Stimulated activated CD4-positive, alpha-beta T cell treated with anti-CD3 and anti-CD28 coated beads, Interleukin-1b, Interleukin-23, amount 100 ng/mL, for 24 hours (primary cell): ENCODE data around the gene LMNTD1.
A peak's percentile ranks its signal among the peaks of the same experiment; 100 is the strongest.
"Not testable (repeated sequence)": the region's sequence is repeated elsewhere in the genome, so short reads cannot be mapped to it uniquely, and the experiment has no call there.

Experiments
- DNase-seq, 4 experiments: peaks; one replicate each; pipeline ENCODE4 v3.0.0-alpha.2; 2020; ENCODE audit warnings: low read depth in 4 of 4, low spot score in 1 of 4

Gene LMNTD1

DNA sequence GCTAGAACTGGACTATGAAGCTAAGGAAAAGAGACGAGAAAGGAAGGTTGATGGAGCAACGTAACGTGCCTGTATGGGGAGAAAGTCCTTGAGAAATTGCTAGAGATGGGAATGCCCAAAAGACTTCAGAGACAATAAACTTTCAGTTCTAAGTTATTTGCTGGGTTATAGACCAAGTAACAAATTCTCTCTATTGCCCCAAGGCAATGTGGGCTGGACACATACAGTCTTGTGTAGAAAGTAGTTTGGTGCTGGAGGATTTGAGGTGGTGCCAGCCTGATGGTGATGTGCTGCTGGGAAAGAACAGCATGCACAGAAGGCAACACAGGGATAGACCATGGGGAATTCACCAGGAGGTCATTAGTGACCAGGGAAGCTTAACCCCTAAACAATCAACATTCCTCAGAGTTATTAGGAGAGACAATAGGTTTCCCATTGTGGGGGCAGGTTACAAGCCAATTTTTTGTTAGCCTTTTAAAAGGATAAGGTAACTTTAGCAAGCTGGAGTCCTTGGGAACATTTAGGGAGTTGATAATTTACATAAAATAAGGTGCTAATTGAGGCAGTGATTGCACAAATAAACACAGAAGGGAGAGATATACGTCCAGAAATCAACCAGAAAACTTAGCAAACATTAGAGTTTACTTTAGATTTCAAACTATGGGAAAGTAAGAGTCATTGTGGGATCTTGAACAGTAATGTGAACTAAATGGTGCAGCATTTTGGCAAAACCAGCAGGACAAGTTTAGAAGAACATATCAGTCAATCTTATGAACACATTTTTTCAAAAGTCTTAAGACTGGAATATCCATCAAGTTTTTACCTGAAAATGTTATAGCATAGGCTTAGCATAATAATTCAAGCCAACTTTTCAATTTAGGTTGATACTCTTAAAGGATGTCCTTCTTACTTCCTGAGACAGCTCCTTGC lies 61.4 kb downstream of the LMNTD1 start:
- no peak for DNase-seq

DNA sequence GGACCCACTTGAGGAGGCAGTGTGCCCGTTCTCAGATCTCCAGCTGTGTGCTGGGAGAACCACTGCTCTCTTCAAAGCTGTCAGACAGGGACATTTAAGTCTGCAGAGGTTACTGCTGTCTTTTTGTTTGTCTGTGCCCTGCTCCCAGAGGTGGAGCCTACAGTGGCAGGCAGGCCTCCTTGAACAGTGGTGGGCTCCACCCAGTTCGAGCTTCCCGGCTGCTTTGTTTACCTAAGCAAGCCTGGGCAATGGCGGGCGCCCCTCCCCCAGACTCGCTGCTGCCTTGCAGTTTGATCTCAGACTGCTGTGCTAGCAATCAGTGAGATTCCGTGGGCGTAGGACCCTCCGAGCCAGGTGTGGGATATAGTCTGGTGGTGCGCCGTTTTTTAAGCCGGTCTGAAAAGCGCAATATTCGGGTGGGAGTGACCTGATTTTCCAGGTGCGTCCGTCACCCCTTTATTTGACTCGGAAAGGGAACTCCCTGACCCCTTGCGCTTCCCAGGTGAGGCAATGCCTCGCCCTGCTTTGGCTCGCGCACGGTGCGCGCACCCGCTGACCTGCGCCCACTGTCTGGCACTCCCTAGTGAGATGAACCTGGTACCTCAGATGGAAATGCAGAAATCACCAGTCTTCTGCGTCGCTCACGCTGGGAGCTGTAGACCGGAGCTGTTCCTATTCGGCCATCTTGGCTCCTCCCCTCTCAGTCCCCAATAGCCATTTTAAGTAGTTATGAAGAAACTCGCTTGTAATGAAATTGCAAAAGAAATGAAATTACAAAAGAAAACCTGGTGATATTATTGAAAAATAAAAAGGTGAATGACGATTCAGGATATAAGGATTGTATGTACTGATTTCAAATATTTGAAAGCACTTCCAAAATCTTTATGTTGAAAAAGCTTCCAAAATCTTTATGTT lies 63.9 kb downstream of the LMNTD1 start:
- not testable (repeated sequence) for DNase-seq

- no peak for DNase-seq
Measured at GRCh38 chr12:25482625-25483024, 70.5 kb downstream of the LMNTD1 start.

- DNase-seq, result no peak
Measured at GRCh38 chr12:25480145-25480544, 72.9 kb downstream of the LMNTD1 start.

GRCh38 chr12:25477217-25477616 lies 75.9 kb downstream of the LMNTD1 start:
- no peak for DNase-seq

DNA sequence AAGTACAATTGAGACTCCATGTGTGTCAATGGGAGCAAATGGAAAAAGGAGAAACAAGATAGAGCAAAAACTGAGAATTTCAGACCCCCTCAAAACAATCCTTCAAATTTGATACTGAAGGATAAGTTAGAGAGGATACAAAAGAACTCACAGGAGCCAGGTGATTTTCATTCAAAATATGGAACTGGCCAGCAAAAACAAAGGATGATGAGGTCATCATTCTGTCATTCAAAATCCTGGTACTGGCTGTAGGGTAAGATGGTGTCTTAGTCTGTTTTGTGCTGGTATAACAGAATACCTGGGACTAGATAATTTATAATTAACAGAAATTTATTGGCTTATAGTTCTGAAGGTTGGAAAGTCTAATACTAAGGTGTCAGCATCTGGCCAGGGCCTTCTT lies 80.6 kb downstream of the LMNTD1 start:
- no peak for DNase-seq

GRCh38 chr12:25469861-25470260 lies 83.2 kb downstream of the LMNTD1 start:
- DNase-seq, result no peak

GRCh38 chr12:25469368-25469767 lies 83.7 kb downstream of the LMNTD1 start:
- no peak for DNase-seq

GRCh38 chr12:25463521-25463920 lies 89.6 kb downstream of the LMNTD1 start:
- no peak for DNase-seq

DNA sequence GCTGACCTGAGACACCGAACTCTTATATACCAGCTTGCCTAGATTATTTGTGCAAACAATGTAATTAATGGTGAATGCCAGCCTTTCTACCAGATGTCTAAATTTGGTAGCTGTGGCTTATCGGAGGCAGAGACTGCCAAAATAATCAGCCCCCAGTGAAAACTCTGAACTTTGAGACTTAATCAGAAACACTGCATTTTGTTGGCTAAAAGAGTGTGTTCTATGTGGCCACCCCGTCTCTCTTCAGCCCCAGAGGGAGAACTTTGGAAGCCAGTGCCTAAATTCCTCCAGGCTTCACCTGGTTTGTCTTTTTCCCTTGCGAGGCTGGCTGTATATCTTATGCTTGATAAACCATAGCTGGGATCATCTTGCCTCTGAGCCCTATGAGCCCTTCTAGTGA lies 90.1 kb downstream of the LMNTD1 start:
- DNase-seq, result no peak

DNA sequence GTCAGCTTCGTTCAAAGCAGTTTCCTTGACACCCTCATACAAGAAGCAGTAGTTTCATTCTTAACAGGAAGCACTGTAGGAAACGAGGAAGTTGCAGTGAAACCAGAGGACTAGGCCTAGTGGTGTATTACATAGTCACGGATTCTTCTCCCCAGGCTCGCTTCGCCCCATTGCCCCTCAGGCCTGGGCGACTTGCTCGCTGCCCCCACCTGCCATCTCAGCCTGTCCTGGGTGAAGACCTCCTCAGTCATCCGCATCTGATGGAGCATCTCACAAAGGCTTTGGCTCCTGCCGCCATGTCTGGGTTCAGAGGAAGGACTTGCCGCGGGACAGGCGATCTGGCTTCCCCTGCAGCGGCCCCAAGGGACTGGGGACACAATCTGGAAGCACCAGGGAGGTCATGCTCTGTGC lies 93.5 kb downstream of the LMNTD1 start:
- DNase-seq, result no peak

DNA sequence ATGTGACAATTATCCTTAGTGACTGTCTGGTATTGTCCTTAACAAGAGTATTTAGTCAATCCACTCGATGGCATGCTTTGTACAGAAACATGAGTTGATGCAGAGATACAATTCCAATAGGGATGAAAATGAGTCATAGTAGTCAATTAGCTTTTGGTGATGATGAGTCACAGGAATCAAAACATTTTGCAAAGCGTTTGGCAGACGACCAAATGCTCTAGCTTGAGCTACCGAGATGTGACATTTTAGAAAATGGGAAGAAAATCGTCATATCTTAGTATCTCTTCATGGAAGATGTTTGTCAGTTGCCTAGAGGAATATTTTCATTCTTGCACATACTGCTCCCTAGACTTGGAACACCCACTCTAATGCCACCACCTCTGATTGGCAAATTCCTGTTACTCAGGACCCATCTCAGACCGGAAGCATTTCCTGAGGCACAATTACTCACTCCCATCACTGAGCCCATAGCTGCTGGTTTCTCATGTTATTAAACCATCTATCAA lies 95.0 kb downstream of the LMNTD1 start:
- no peak for DNase-seq

DNA sequence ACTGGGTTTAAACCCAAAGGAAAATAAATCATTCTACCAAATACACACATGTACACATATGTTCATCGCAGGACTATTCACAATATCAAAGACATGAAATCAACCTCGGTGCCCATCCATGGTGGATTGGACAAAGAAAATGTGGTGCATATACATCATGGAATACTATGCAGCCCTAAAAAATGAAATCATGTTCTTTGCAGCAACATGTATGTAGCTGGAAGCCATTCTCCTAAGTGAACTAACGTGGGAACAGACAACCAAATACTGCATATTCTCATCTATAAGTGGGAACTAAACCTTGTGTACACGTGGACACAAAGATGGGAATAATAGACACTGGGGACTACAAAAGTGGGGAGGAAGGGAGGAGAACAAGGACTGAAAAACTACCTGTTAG lies 96.6 kb downstream of the LMNTD1 start:
- DNase-seq, result no peak

DNA sequence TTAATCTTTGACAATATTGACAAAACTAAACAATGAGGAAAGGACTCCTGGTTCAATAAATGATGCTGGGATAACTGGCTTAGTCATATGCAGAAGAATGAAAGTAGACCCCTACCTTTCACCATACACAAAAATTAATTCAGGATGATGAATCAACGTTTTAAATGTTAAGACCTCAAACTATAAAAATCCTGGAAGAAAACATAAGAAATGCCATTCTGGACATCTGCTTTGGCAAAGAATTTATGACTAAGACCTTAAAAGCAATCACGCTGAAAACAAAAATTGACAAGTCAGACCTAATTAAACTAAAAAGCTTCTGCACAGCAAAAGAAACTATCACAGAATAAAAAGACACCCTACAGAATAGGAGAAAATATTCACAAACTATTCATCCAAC lies 97.4 kb downstream of the LMNTD1 start:
- no peak for DNase-seq

GRCh38 chr12:25449007-25449406 lies 104.1 kb downstream of the LMNTD1 start:
- DNase-seq, result no peak

GRCh38 chr12:25447046-25447445 lies 106.0 kb downstream of the LMNTD1 start:
- no peak for DNase-seq

DNA sequence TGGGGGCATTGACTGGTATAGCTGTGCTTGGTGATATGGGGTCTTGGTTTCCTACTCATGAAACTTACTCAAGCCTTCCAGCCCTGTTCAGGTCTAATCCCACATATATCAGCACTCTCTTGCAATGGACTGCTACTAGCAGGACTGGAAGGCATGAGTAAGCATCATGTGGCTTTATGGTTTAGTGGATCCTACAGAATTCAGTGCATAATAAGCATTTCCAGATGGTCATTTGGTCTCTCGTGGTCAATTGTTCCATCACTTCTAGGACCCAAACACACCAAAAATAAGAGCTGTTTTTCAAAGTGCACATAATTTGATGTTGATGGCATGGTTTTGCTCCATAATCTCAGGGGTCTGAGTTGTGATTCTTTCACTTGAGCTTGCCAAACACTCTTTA lies 114.4 kb downstream of the LMNTD1 start:
- DNase-seq, result no peak

- DNase-seq, result peak in 1 of 4 experiments; percentile 5
Measured at GRCh38 chr12:25436206-25437030, 116.7 kb downstream of the LMNTD1 start.

DNA sequence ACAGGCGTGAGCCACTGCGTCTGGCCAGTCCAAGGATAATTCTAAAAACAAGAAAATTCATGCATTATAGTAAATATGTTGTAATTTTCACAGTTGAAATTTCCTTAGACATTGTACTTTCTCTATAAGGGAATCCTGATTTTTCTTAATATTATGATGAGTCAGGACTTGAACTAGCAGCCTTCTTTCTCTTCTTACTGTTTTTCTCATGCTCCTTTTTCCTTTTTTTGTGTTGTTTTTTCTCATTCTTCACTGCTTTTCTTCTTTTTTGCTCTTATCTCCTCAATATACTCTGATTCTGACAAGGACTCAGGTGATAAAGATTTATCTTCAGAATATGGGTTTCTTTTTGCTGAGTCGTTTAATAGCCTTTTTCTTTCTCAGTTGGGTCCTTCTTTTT lies 117.7 kb downstream of the LMNTD1 start:
- DNase-seq, result no peak

- no peak for DNase-seq
Measured at GRCh38 chr12:25434515-25434914, 118.6 kb downstream of the LMNTD1 start.
